GM19395 (cell line): Measurements from ENCODE around the gene KLK2.
A peak's percentile ranks its signal among the peaks of the same experiment; 100 is the strongest.
"Not testable (repeated sequence)": the region's sequence is repeated elsewhere in the genome, so short reads cannot be mapped to it uniquely, and the experiment has no call there.

Source experiments
- ATAC-seq: cut with Tn5 transposase; IDR thresholded peaks from one replicate; pipeline ENCODE4 v1.9.1; 2021; ENCODE audit warnings: mild to moderate bottlenecking, moderate library complexity; ENCODE audit not compliant: unreplicated experiment

KLK2 gene

GRCh38 chr19:50891253-50891625 lies 18.0 kb downstream of the KLK2 start:
- ATAC-seq = no peak

GRCh38 chr19:50893047-50893736 lies 20.0 kb downstream of the KLK2 start:
- no peak for ATAC-seq

- no peak for ATAC-seq
These were observed 21.5 kb downstream of the KLK2 start for GRCh38 chr19:50894478-50895356.

- ATAC-seq = not testable (repeated sequence)
These were observed 22.9 kb downstream of the KLK2 start for GRCh38 chr19:50896089-50896590.

- peak; percentile 76 for ATAC-seq
These were observed 23.5 kb downstream of the KLK2 start for GRCh38 chr19:50896591-50897190.

- no peak for ATAC-seq
These were observed 24.0 kb downstream of the KLK2 start for GRCh38 chr19:50897191-50897607.

GRCh38 chr19:50897612-50898011 lies 24.4 kb downstream of the KLK2 start:
- ATAC-seq = no peak

GRCh38 chr19:50898018-50898417 lies 24.8 kb downstream of the KLK2 start:
- no peak for ATAC-seq

- no peak for ATAC-seq
These were observed 26.3 kb downstream of the KLK2 start for GRCh38 chr19:50899569-50899968.

- ATAC-seq = no peak
These were observed 29.4 kb downstream of the KLK2 start for GRCh38 chr19:50902640-50903039.

GRCh38 chr19:50906217-50906616 lies 33.0 kb downstream of the KLK2 start:
- no peak for ATAC-seq

- ATAC-seq = no peak
These were observed 35.1 kb downstream of the KLK2 start for GRCh38 chr19:50908336-50908735.

GRCh38 chr19:50909240-50910070 lies 36.2 kb downstream of the KLK2 start:
- no peak for ATAC-seq

- ATAC-seq = no peak
These were observed 37.5 kb downstream of the KLK2 start for GRCh38 chr19:50910722-50911121.

GRCh38 chr19:50911206-50912101 lies 38.2 kb downstream of the KLK2 start, which contains the start of gene KLK4:
Gene KLK4, minus strand, starts transcription at chr19:50911395. Its CDS starts 657 bp downstream, at chr19:50910738.
- ATAC-seq = no peak

- no peak for ATAC-seq
These were observed 38.9 kb downstream of the KLK2 start for GRCh38 chr19:50912102-50912599.

- ATAC-seq = no peak
These were observed 39.8 kb downstream of the KLK2 start for GRCh38 chr19:50912727-50913716.

GRCh38 chr19:50916069-50916468 lies 42.8 kb downstream of the KLK2 start:
- no peak for ATAC-seq
